Measurements from ENCODE around the gene CPSF3.

- TF ChIP-seq POLR2A (IDR thresholded peaks at IDR 0.05; ENCODE audit: extremely low read depth, insufficient read length), result no peak
- no peak for TF ChIP-seq MAX (IDR thresholded peaks at IDR 0.05; ENCODE audit: low read depth, low read length)
- TF ChIP-seq CTCF (IDR thresholded peaks at IDR 0.05; ENCODE audit: low read depth, low read length), result no peak
- no peak for TF ChIP-seq MYC (IDR thresholded peaks at IDR 0.05; ENCODE audit: low read depth, low read length)
These were observed 55.1 kb downstream of the CPSF3 start for GRCh38 chr2:9478526-9478925.

Data from NB4 (cell line).